IMR-90 (cell line): ENCODE data around the gene SLC35F1. TPM values are rescaled to one million over a fixed set of nuclear protein-coding genes. Genes with fewer than 3 reads are reported as not detected.

Experiments used
- ATAC-seq: fragments of 200-7000 bp; cut with Tn5 transposase; 2 replicates; pipeline ENCODE4 v1.9.1; 2020; ENCODE audit warnings: low read depth, mild to moderate bottlenecking, moderate library complexity
- BruUV-seq: library from RNA; stranded (reverse); fragments of 400-500 nt; replicated peaks from 2 replicates; lab custom pipeline; 2021; lab: Mats Ljungman, UMichigan
- CTCF ChIA-PET: fragments of 300-600 bp; formaldehyde crosslinking; extraction: SDS; loops from one replicate; lab custom pipeline; 2021; ENCODE audit warnings: antibody characterized with exemption; lab: Yijun Ruan, JAX
- POLR2A ChIA-PET: fragments of 300-600 bp; sonication (Branson Sonifier 250); formaldehyde crosslinking; loops from one replicate; lab custom pipeline; 2022; ENCODE audit warnings: antibody characterized with exemption; ENCODE audit not compliant: unreplicated experiment; lab: Charles Lee
- DNase-seq: peaks from one replicate; pipeline ENCODE4 v3.0.0; 2013
- H2AFZ ChIP-seq: replicated peaks from 2 replicates; pipeline ENCODE3; 2013; ENCODE audit warnings: low read length, mild to moderate bottlenecking; ENCODE audit not compliant: poor library complexity
- H2AK5ac ChIP-seq: 2 replicates; pipeline ENCODE4 v1.6.1; 2013; ENCODE audit warnings: low read depth, low read length, inconsistent platforms
- H2AK9ac ChIP-seq: replicated peaks from 2 replicates; pipeline ENCODE3; 2013; ENCODE audit warnings: mild to moderate bottlenecking, low read depth, low read length, moderate library complexity; ENCODE audit not compliant: poor library complexity
- H2BK120ac ChIP-seq: 2 replicates; pipeline ENCODE4 v1.6.1; 2013; ENCODE audit warnings: low read depth, low read length, inconsistent platforms
- H2BK15ac ChIP-seq: 3 replicates; pipeline ENCODE4 v1.6.1; 2013; ENCODE audit warnings: low read depth, low read length, inconsistent platforms
- H2BK20ac ChIP-seq: 2 replicates; pipeline ENCODE4 v1.6.1; 2013; ENCODE audit warnings: low read depth, mild to moderate bottlenecking, inconsistent platforms, low read length, moderate library complexity
- H2BK5ac ChIP-seq: 2 replicates; pipeline ENCODE4 v1.6.1; 2013; ENCODE audit warnings: mild to moderate bottlenecking, low read depth, low read length, inconsistent platforms; ENCODE audit not compliant: poor library complexity, severe bottlenecking
- H3K14ac ChIP-seq: replicated peaks from 2 replicates; pipeline ENCODE4 v1.6.1; 2013; ENCODE audit warnings: low read depth, low read length, inconsistent platforms
- H3K18ac ChIP-seq: 2 replicates; pipeline ENCODE4 v1.6.1; 2013; ENCODE audit warnings: low read depth, low read length, control low read depth
- H3K23ac ChIP-seq: 2 replicates; pipeline ENCODE4 v1.6.1; 2013; ENCODE audit warnings: low read depth, low read length, inconsistent platforms
- H3K27ac ChIP-seq: 2 replicates; pipeline ENCODE4 v1.5.1; 2013; ENCODE audit warnings: mild to moderate bottlenecking, control low read depth, low read length; ENCODE audit not compliant: insufficient read depth
- H3K27me3 ChIP-seq: 2 replicates; pipeline ENCODE4 v1.6.1; 2013; ENCODE audit warnings: low read length; ENCODE audit not compliant: control insufficient read depth, insufficient read depth
- H3K36me3 ChIP-seq: 2 replicates; pipeline ENCODE4 v1.6.1; 2013; ENCODE audit warnings: low read length, mixed read lengths; ENCODE audit not compliant: control insufficient read depth, insufficient read depth
- H3K4ac ChIP-seq: 2 replicates; pipeline ENCODE4 v1.6.1; 2013; ENCODE audit warnings: low read depth, low read length, inconsistent platforms
- H3K4me1 ChIP-seq: 2 replicates; pipeline ENCODE4 v1.6.1; 2013; ENCODE audit warnings: low read length, mixed read lengths; ENCODE audit not compliant: control insufficient read depth, insufficient read depth
- H3K4me2 ChIP-seq: 2 replicates; pipeline ENCODE4 v1.6.1; 2013; ENCODE audit warnings: low read depth, mild to moderate bottlenecking, control low read depth, low read length, moderate library complexity
- H3K4me3 ChIP-seq: 2 replicates; pipeline ENCODE4 v1.5.1; 2013; ENCODE audit warnings: low read depth, mild to moderate bottlenecking, control low read depth, low read length, moderate library complexity; ENCODE audit not compliant: insufficient read depth
- H3K56ac ChIP-seq: 2 replicates; pipeline ENCODE4 v1.6.1; 2013; ENCODE audit warnings: low read length, inconsistent platforms; ENCODE audit not compliant: insufficient read depth; ENCODE audit errors: extremely low read depth
- H3K79me1 ChIP-seq, 2 experiments: 2 replicates each; pipeline ENCODE4 v1.6.1; 2013; ENCODE audit warnings: low read length in 2 of 2, inconsistent platforms in 1 of 2, low read depth in 1 of 2
- H3K9ac ChIP-seq: 2 replicates; pipeline ENCODE4 v1.6.1; 2013; ENCODE audit warnings: low read depth, low read length, control low read depth
- H3K9me1 ChIP-seq: 2 replicates; pipeline ENCODE4 v1.6.1; 2013; ENCODE audit warnings: low read length, inconsistent platforms; ENCODE audit not compliant: insufficient read depth
- H3K9me3 ChIP-seq: 2 replicates; pipeline ENCODE4 v1.6.1; 2013; ENCODE audit warnings: low read length; ENCODE audit not compliant: control insufficient read depth, insufficient read depth
- H4K20me1 ChIP-seq: 2 replicates; pipeline ENCODE4 v1.6.1; 2013; ENCODE audit warnings: low read length, inconsistent platforms; ENCODE audit not compliant: insufficient read depth
- H4K5ac ChIP-seq: 2 replicates; pipeline ENCODE4 v1.6.1; 2013; ENCODE audit warnings: mild to moderate bottlenecking, low read depth, low read length, control low read depth
- H4K8ac ChIP-seq, 2 experiments: 2 replicates each; pipeline ENCODE4 v1.6.1; 2013; ENCODE audit warnings: low read depth in 2 of 2, low read length in 2 of 2, control low read depth in 1 of 2, inconsistent platforms in 1 of 2
- H4K91ac ChIP-seq: 2 replicates; pipeline ENCODE4 v1.6.1; 2013; ENCODE audit warnings: low read depth, low read length, inconsistent platforms; ENCODE audit not compliant: insufficient read depth
- BHLHE40 ChIP-seq: fragments of 150-350 bp; IDR thresholded peaks from 2 replicates; pipeline ENCODE4 v1.6.1; 2016; ENCODE audit warnings: mild to moderate bottlenecking, low read depth, low read length
- CHD1 ChIP-seq: IDR thresholded peaks from 2 replicates; pipeline ENCODE4 v1.6.1; 2012; ENCODE audit warnings: low read depth, low read length, improper control_type of control experiment
- FOS ChIP-seq: fragments of 150-350 bp; IDR thresholded peaks from 2 replicates; pipeline ENCODE4 v1.6.1; 2016; ENCODE audit warnings: low read depth, low read length
- MAFK ChIP-seq: IDR thresholded peaks from 2 replicates; pipeline ENCODE4 v1.6.1; 2012; ENCODE audit warnings: low read depth, low read length, improper control_type of control experiment
- MXI1 ChIP-seq: IDR thresholded peaks from 2 replicates; pipeline ENCODE4 v1.6.1; 2012; ENCODE audit warnings: low read depth, mild to moderate bottlenecking, low read length, moderate library complexity, borderline replicate concordance
- NFE2L2 ChIP-seq: fragments of 150-350 bp; IDR thresholded peaks from 2 replicates; pipeline ENCODE4 v1.6.1; 2016; ENCODE audit warnings: low read depth, mild to moderate bottlenecking, low read length
- POLR2A ChIP-seq: IDR thresholded peaks from 2 replicates; pipeline ENCODE4 v1.6.1; 2012; ENCODE audit warnings: mild to moderate bottlenecking, low read depth, low read length
- RAD21 ChIP-seq: IDR thresholded peaks from 2 replicates; pipeline ENCODE4 v1.6.1; 2012; ENCODE audit warnings: low read length, improper control_type of control experiment
- RCOR1 ChIP-seq: IDR thresholded peaks from 2 replicates; pipeline ENCODE4 v1.6.1; 2012; ENCODE audit warnings: mild to moderate bottlenecking, low read length, improper control_type of control experiment; ENCODE audit not compliant: insufficient replicate concordance
- RFX5 ChIP-seq: IDR thresholded peaks from 2 replicates; pipeline ENCODE4 v1.8.0; 2012; ENCODE audit warnings: low read depth, mild to moderate bottlenecking, low read length, moderate library complexity
- SMC3 ChIP-seq: fragments of 150-350 bp; IDR thresholded peaks from 2 replicates; pipeline ENCODE4 v1.6.1; 2016; ENCODE audit warnings: low read depth, mild to moderate bottlenecking, antibody characterized with exemption, low read length, moderate library complexity
- USF2 ChIP-seq: fragments of 150-350 bp; IDR thresholded peaks from 2 replicates; pipeline ENCODE4 v1.6.1; 2017; ENCODE audit warnings: mild to moderate bottlenecking, antibody characterized with exemption, low read length, low read depth
- WGBS, 2 experiments: methylation state at CpG; one replicate each; pipeline versions ENCODE4 v1.1.5 to v1.1.7; 2013; ENCODE audit warnings: missing lambda C conversion rate in 2 of 2; ENCODE audit not compliant: insufficient read length in 1 of 2; ENCODE audit errors: extremely low coverage in 2 of 2; 5-methylcytosine and 5-hydroxymethylcytosine counted together
- dilution Hi-C: fragments of 300-500 bp; cut with HindIII; formaldehyde crosslinking; loops from one replicate; pipeline ENCODE4 v1.14.3; 2018; ENCODE audit warnings: low sequenced_read_pairs; ENCODE audit not compliant: unreplicated experiment
- in situ Hi-C: fragments of 300-500 bp; cut with MboI; formaldehyde crosslinking; loops from 3 replicates; pipeline ENCODE4 v1.14.3; 2019; ENCODE audit warnings: low sequenced_read_pairs, inconsistent platforms, mixed read lengths
- intact Hi-C: fragments of 100-400 bp; cut with micrococcal nuclease; formaldehyde crosslinking; loops from 2 replicates; pipeline ENCODE4 v1.10.0; 2022
- polyA plus RNA-seq, 3 experiments: library from polyadenylated mRNA; depleted of rRNA; stranded (reverse); fragments of >200 nt; gene quantifications; 2 replicates each; pipeline ENCODE4 v1.2.3, GENCODE V29; 2012; ENCODE audit warnings: low replicate concordance in 1 of 3
- total RNA-seq: library from RNA; depleted of rRNA; stranded (reverse); fragments of >200 nt; gene quantifications from 2 replicates; pipeline ENCODE4 v1.2.3, GENCODE V29; 2012
- TF ChIP-seq, protein P1 (sequence below): conservative IDR thresholded peaks from 2 replicates; pipeline ENCODE4 v1.5.1; 2012; ENCODE audit warnings: mild to moderate bottlenecking, low read depth, low read length, improper control_type of control experiment
- TF ChIP-seq, protein P2 (sequence below): fragments of 150-350 bp; IDR thresholded peaks from 2 replicates; pipeline ENCODE4 v1.6.1; 2016; ENCODE audit warnings: low read depth, mild to moderate bottlenecking, low read length, moderate library complexity, borderline replicate concordance

Gene SLC35F1
- total and polyA plus RNA-seq, 2 of the 4 experiments (the other 2 are of a cell fraction): not detected

- no peak overlapping the region for H2BK5ac ChIP-seq
- no peak overlapping the region for H3K4me3 ChIP-seq
- H3K4me2 ChIP-seq: no peak overlapping the region
- no peak overlapping the region for H3K9ac ChIP-seq
- H4K8ac ChIP-seq: no peak overlapping the region
- no peaks in the 10 kb centered on the region for H4K20me1 ChIP-seq
- no peak overlapping the region for H3K27ac ChIP-seq
- intact Hi-C loops (no loop called here), dilution Hi-C loops (no loop called here), in situ Hi-C loops (no loop called here)
- no peak overlapping the region for H3K14ac ChIP-seq
- POLR2A ChIA-PET: no interaction called here
- no peak overlapping the region for H2AK5ac ChIP-seq
- TF ChIP-seq, protein P1, sequence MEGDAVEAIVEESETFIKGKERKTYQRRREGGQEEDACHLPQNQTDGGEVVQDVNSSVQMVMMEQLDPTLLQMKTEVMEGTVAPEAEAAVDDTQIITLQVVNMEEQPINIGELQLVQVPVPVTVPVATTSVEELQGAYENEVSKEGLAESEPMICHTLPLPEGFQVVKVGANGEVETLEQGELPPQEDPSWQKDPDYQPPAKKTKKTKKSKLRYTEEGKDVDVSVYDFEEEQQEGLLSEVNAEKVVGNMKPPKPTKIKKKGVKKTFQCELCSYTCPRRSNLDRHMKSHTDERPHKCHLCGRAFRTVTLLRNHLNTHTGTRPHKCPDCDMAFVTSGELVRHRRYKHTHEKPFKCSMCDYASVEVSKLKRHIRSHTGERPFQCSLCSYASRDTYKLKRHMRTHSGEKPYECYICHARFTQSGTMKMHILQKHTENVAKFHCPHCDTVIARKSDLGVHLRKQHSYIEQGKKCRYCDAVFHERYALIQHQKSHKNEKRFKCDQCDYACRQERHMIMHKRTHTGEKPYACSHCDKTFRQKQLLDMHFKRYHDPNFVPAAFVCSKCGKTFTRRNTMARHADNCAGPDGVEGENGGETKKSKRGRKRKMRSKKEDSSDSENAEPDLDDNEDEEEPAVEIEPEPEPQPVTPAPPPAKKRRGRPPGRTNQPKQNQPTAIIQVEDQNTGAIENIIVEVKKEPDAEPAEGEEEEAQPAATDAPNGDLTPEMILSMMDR: no peak
- TF ChIP-seq FOS (no peak), NFE2L2 (no peak), MAFK (no peak), RCOR1 (no peak), RFX5 (no peak), USF2 (no peak), SMC3 (no peak), BHLHE40 (no peak), RAD21 (no peak), CHD1 (no peak), POLR2A (no peak), MXI1 (no peak)
- TF ChIP-seq, protein P2, sequence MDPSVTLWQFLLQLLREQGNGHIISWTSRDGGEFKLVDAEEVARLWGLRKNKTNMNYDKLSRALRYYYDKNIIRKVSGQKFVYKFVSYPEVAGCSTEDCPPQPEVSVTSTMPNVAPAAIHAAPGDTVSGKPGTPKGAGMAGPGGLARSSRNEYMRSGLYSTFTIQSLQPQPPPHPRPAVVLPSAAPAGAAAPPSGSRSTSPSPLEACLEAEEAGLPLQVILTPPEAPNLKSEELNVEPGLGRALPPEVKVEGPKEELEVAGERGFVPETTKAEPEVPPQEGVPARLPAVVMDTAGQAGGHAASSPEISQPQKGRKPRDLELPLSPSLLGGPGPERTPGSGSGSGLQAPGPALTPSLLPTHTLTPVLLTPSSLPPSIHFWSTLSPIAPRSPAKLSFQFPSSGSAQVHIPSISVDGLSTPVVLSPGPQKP: no peak
- no peak overlapping the region for H2BK20ac ChIP-seq
- no CpG with 5 or more reads among the region's 4 CpGs for WGBS, 2 experiments
- H3K56ac ChIP-seq: no peak overlapping the region
- no peak overlapping the region for H2AK9ac ChIP-seq
- H3K36me3 ChIP-seq: no peaks in the 10 kb centered on the region
- H3K23ac ChIP-seq: no peak overlapping the region
- H2BK15ac ChIP-seq: no peak overlapping the region
- H3K9me3 ChIP-seq: no peaks in the 10 kb centered on the region
- H3K9me1 ChIP-seq: no peaks in the 10 kb centered on the region
- H3K4me1 ChIP-seq: no peaks in the 10 kb centered on the region
- H3K79me1 ChIP-seq: no peaks in the 10 kb centered on the region
- no peak overlapping the region for H4K5ac ChIP-seq
- CTCF ChIA-PET: no interaction called here
- ATAC-seq: no peak
- BruUV-seq: no TSS peak
- H3K18ac ChIP-seq: no peak overlapping the region
- no peak overlapping the region for H2AFZ ChIP-seq
- no peaks in the 10 kb centered on the region for H3K27me3 ChIP-seq
- H4K91ac ChIP-seq: no peak overlapping the region
- H2BK120ac ChIP-seq: no peak overlapping the region
- H3K4ac ChIP-seq: no peak overlapping the region
- DNase-seq: no peak
These were observed 40.5 kb upstream of the SLC35F1 start for GRCh38 chr6:117866561-117866960.
